ENCODE results near the gene OSTN. TPM values are rescaled to one million over a fixed set of nuclear protein-coding genes. Genes with fewer than 3 reads are reported as not detected.

Gene OSTN
- polyA plus RNA-seq, 3 donors, result not detected

DNA sequence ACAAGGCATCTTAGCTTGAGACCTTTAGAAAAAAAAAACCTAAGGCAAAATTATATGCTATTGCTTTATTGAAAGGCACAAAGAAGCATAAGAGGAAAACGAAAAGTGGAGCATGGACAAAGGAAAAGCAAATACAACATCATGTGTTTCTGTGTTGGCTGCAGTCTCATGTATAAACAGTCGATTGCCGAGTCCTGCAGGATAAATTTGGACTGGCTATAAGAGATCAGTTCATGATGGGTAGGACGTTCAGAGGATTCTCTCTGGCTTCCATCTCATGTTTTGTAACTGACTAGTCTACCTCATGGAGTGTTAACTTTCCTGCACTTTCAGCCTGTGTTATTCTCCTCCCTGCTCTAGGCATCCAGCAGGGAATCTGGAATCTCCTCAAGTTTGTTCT lies 108.3 kb downstream of the OSTN start:
- H3K4me1 ChIP-seq (ENCODE audit: control insufficient read depth in 1 of 2, insufficient read depth in 2 of 2, low read length in 2 of 2), result no peaks in the 10 kb centered on the region
- no peak overlapping the region for H3K4me2 ChIP-seq (replicated peaks; ENCODE audit: extremely low read depth, low read length, poor library complexity, severe bottlenecking)
- intact Hi-C loops (cut with micrococcal nuclease), result no loop called here
- H3K9ac ChIP-seq (ENCODE audit: insufficient read depth, low read length, poor library complexity, severe bottlenecking), result no peak overlapping the region
- H2AFZ ChIP-seq (ENCODE audit: insufficient read depth, low read depth, low read length, poor library complexity, severe bottlenecking), result no peak overlapping the region
- TF ChIP-seq, protein P1, sequence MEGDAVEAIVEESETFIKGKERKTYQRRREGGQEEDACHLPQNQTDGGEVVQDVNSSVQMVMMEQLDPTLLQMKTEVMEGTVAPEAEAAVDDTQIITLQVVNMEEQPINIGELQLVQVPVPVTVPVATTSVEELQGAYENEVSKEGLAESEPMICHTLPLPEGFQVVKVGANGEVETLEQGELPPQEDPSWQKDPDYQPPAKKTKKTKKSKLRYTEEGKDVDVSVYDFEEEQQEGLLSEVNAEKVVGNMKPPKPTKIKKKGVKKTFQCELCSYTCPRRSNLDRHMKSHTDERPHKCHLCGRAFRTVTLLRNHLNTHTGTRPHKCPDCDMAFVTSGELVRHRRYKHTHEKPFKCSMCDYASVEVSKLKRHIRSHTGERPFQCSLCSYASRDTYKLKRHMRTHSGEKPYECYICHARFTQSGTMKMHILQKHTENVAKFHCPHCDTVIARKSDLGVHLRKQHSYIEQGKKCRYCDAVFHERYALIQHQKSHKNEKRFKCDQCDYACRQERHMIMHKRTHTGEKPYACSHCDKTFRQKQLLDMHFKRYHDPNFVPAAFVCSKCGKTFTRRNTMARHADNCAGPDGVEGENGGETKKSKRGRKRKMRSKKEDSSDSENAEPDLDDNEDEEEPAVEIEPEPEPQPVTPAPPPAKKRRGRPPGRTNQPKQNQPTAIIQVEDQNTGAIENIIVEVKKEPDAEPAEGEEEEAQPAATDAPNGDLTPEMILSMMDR (IDR thresholded peaks at IDR 0.05), result no peak
- H3K36me3 Mint-ChIP-seq, result no peaks in the 10 kb centered on the region
- H4K20me1 ChIP-seq (ENCODE audit: insufficient read depth, low read length), result no peaks in the 10 kb centered on the region
- no peaks in the 10 kb centered on the region for H3K36me3 ChIP-seq (replicated peaks in 1 of 2; ENCODE audit: control insufficient read depth in 1 of 2, insufficient read depth in 2 of 2, low read length in 2 of 2)
- H3K79me2 ChIP-seq (ENCODE audit: insufficient read depth, low read length), result no peaks in the 10 kb centered on the region
- H3K4me3 ChIP-seq (replicated peaks in 1 of 3; ENCODE audit: low read depth in 2 of 3, low read length in 3 of 3), result no peak overlapping the region
- no peak overlapping the region for H3K27ac ChIP-seq (ENCODE audit: low read depth in 1 of 2, low read length in 2 of 2)
- DNase-seq, result no peak
- no peaks in the 10 kb centered on the region for H3K9me3 ChIP-seq (replicated peaks in 1 of 2; ENCODE audit: control insufficient read depth in 1 of 2, insufficient read depth in 1 of 2, low read length in 2 of 2)
- H3K27me3 ChIP-seq (ENCODE audit: control insufficient read depth in 2 of 2, insufficient read depth in 2 of 2, low read length in 2 of 2), result no peaks in the 10 kb centered on the region
- no peak overlapping the region for H3K27ac Mint-ChIP-seq
- no peaks in the 10 kb centered on the region for H3K4me1 Mint-ChIP-seq
- H3K4me3 Mint-ChIP-seq, result no peak overlapping the region
- WGBS (ENCODE audit: insufficient coverage), result no CpG with 5 or more reads among the region's 4 CpGs
- peaks cover 6 to 7% (median 6%) of the 10 kb centered on the region in 3 donors for H3K27me3 Mint-ChIP-seq (ENCODE audit: low read depth in 3 of 3)
- H3K9me3 Mint-ChIP-seq, result peaks cover 0 to 15% (median 4%) of the 10 kb centered on the region in 7 donors

DNA sequence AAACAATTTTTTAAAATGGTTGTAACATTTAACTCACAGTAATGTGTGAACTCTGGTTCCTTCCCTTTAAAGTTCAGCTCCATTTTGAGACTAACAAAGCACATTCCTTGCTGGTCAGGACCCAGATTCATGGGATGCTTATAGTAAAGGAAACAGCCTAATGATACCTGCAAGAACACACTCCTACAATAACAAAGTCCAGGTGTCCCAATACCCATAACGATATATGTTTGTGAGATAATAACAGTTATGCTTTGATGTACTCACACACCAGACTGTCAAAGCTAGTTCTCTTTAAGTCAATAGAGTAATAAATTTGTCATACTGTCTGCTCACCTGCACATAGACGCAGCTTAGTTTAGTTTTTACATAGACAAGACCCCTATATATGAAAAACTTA lies 114.3 kb downstream of the OSTN start:
- DNase-seq, result no peak
- H3K4me3 Mint-ChIP-seq, result no peak overlapping the region
- peaks cover 2 to 20% (median 14%) of the 10 kb centered on the region in 7 donors for H3K9me3 Mint-ChIP-seq
- Histone ChIP-seq H3K4me1 (ENCODE audit: control insufficient read depth in 1 of 2, insufficient read depth in 2 of 2, low read length in 2 of 2) (no peaks in the 10 kb centered on the region), H3K9ac (ENCODE audit: insufficient read depth, low read length, poor library complexity, severe bottlenecking) (no peak overlapping the region), H3K4me3 (replicated peaks in 1 of 3; ENCODE audit: low read depth in 2 of 3, low read length in 3 of 3) (no peak overlapping the region), H3K27ac (ENCODE audit: low read depth in 1 of 2, low read length in 2 of 2) (no peak overlapping the region), H2AFZ (ENCODE audit: insufficient read depth, low read depth, low read length, poor library complexity, severe bottlenecking) (no peak overlapping the region), H3K27me3 (ENCODE audit: control insufficient read depth in 2 of 2, insufficient read depth in 2 of 2, low read length in 2 of 2) (no peaks in the 10 kb centered on the region), H3K4me2 (replicated peaks; ENCODE audit: extremely low read depth, low read length, poor library complexity, severe bottlenecking) (no peak overlapping the region), H3K79me2 (ENCODE audit: insufficient read depth, low read length) (no peaks in the 10 kb centered on the region), H3K36me3 (replicated peaks in 1 of 2; ENCODE audit: control insufficient read depth in 1 of 2, insufficient read depth in 2 of 2, low read length in 2 of 2) (no peaks in the 10 kb centered on the region), H3K9me3 (replicated peaks in 1 of 2; ENCODE audit: control insufficient read depth in 1 of 2, insufficient read depth in 1 of 2, low read length in 2 of 2) (peaks cover 0 to 13% of the 10 kb centered on the region in 2 donors), H4K20me1 (ENCODE audit: insufficient read depth, low read length) (no peaks in the 10 kb centered on the region)
- H3K27me3 Mint-ChIP-seq (ENCODE audit: low read depth in 3 of 3), result peaks cover 3 to 4% (median 4%) of the 10 kb centered on the region in 3 donors
- no CpG with 5 or more reads among the region's 2 CpGs for WGBS (ENCODE audit: insufficient coverage)
- no peak overlapping the region for H3K27ac Mint-ChIP-seq
- no peaks in the 10 kb centered on the region for H3K36me3 Mint-ChIP-seq
- TF ChIP-seq, protein P1 (IDR thresholded peaks at IDR 0.05), result no peak
- H3K4me1 Mint-ChIP-seq, result no peaks in the 10 kb centered on the region
- intact Hi-C loops (cut with micrococcal nuclease), result no loop called here

Data from CD14-positive monocyte (primary cell).